Measurements from ENCODE around the gene GYPC. TPM values are rescaled to one million over a fixed set of nuclear protein-coding genes. Genes with fewer than 3 reads are reported as not detected.
"Not testable (repeated sequence)": the region's sequence is repeated elsewhere in the genome, so short reads cannot be mapped to it uniquely, and the experiment has no call there.

Gene GYPC
- total RNA-seq, 2 donors from 2014 or later = 17.3 to 32.9 TPM

- intact Hi-C loops (cut with DNase I) = no loop called here
- no peak for DNase-seq (ENCODE audit: low spot score)
- no peaks in the 10 kb centered on the region for H3K4me1 ChIP-seq (replicated peaks)
Measured at GRCh38 chr2:126637386-126637785, 18.6 kb upstream of the GYPC start.

GRCh38 chr2:126638746-126639145, 17.2 kb upstream of the GYPC start:
- Histone ChIP-seq H3K9me3 (no peaks in the 10 kb centered on the region), H3K4me3 (no peak overlapping the region), H3K36me3 (no peaks in the 10 kb centered on the region), H3K27ac (no peak overlapping the region), H3K4me1 (replicated peaks) (no peaks in the 10 kb centered on the region), H3K27me3 (replicated peaks; ENCODE audit: insufficient read depth) (no peaks in the 10 kb centered on the region)
- no peak for TF ChIP-seq POLR2AphosphoS5 (IDR thresholded peaks at IDR 0.05)
- no peak for TF ChIP-seq POLR2A (IDR thresholded peaks at IDR 0.05)
- TF ChIP-seq CTCF (IDR thresholded peaks at IDR 0.05) = no peak
- 89% methylated on average over 6 of the region's 6 CpGs for WGBS
- no peak for DNase-seq (ENCODE audit: low spot score)
- intact Hi-C loops (cut with DNase I) = no loop called here

More at GRCh38 chr2:126637386-126637785, 18.6 kb upstream of the GYPC start:
- Histone ChIP-seq H3K4me3 (no peak overlapping the region), H3K9me3 (no peaks in the 10 kb centered on the region), H3K27ac (no peak overlapping the region), H3K27me3 (replicated peaks; ENCODE audit: insufficient read depth) (no peaks in the 10 kb centered on the region), H3K36me3 (no peaks in the 10 kb centered on the region)
- 92% methylated on average over 2 of the region's 2 CpGs for WGBS
- TF ChIP-seq POLR2A (IDR thresholded peaks at IDR 0.05) = no peak
- TF ChIP-seq POLR2AphosphoS5 (IDR thresholded peaks at IDR 0.05) = no peak
- TF ChIP-seq CTCF (IDR thresholded peaks at IDR 0.05) = no peak

- 84% methylated on average over 3 of the region's 3 CpGs for WGBS
Measured at GRCh38 chr2:126639276-126639675, 16.7 kb upstream of the GYPC start.

DNA sequence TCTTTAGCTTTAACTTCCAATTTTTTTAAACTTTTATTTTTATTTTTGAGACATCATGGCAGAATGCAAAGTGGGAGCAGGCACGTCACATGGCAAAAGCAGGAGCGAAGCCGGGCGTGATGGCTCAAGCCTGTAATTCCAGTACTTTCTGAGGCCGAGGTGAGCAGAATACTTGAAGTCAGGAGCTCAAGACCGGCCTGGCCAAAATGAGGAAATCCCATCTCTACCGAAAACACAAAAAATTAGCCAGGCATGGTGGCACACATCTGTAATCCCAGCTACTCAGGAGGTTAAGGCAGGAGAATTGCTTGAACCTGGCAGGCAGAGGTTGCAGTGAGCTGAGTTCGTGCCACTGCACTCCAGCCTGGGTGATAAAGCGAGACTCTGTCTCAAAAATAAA, 14.7 kb upstream of the GYPC start:
- H3K4me1 ChIP-seq (replicated peaks); H3K4me3 ChIP-seq; H3K9me3 ChIP-seq; H3K27ac ChIP-seq; H3K27me3 ChIP-seq (replicated peaks; ENCODE audit: insufficient read depth); H3K36me3 ChIP-seq; intact Hi-C loops (cut with DNase I); DNase-seq (ENCODE audit: low spot score): not testable (repeated sequence)
- 96% methylated on average over 9 of the region's 9 CpGs for WGBS

More at GRCh38 chr2:126639276-126639675, 16.7 kb upstream of the GYPC start:
- no peak for TF ChIP-seq POLR2AphosphoS5 (IDR thresholded peaks at IDR 0.05)
- TF ChIP-seq POLR2A (IDR thresholded peaks at IDR 0.05) = no peak
- no peak for TF ChIP-seq CTCF (IDR thresholded peaks at IDR 0.05)
- Histone ChIP-seq H3K4me3 (no peak overlapping the region), H3K9me3 (no peaks in the 10 kb centered on the region), H3K27me3 (replicated peaks; ENCODE audit: insufficient read depth) (no peaks in the 10 kb centered on the region), H3K36me3 (no peaks in the 10 kb centered on the region), H3K4me1 (replicated peaks) (no peaks in the 10 kb centered on the region), H3K27ac (no peak overlapping the region)
- intact Hi-C loops (cut with DNase I) = no loop called here
- DNase-seq (ENCODE audit: low spot score) = no peak

DNA sequence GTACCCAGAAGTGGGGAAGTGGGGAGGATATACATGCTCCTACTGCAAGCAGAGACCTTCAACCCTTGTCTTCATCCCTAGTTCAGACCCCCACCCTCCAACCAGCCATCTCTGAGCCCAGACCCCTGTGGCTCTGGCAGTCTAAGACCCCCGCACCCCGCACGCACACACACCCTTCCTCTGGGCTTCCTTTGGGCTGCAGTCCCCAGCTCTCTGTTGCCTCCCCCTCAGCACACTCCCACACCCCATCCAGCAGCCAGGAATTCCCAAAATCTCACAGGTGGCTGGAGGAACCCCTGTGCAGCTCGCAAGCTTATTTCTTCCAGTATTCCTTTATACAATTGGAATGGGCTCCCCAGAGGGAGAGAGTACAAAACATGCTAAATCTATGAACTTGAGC, 13.9 kb upstream of the GYPC start:
- Histone ChIP-seq H3K27me3 (replicated peaks; ENCODE audit: insufficient read depth) (no peaks in the 10 kb centered on the region), H3K4me3 (no peak overlapping the region), H3K27ac (no peak overlapping the region), H3K36me3 (no peaks in the 10 kb centered on the region), H3K9me3 (no peaks in the 10 kb centered on the region), H3K4me1 (replicated peaks) (no peaks in the 10 kb centered on the region)
- TF ChIP-seq POLR2A (IDR thresholded peaks at IDR 0.05) (no peak), CTCF (IDR thresholded peaks at IDR 0.05) (no peak), POLR2AphosphoS5 (IDR thresholded peaks at IDR 0.05) (no peak)
- WGBS = 72% methylated on average over 4 of the region's 4 CpGs
- DNase-seq (ENCODE audit: low spot score) = no peak
- intact Hi-C loops (cut with DNase I) = no loop called here

All from prostate gland (tissue), 2 donors.